Activated T-cell treated with anti-CD3 and anti-CD28 coated beads, Interleukin-2, amount 50 U/mL, for 72 hours (primary cell): ENCODE measurements around the gene LMTK3. TPM values are rescaled to one million over a fixed set of nuclear protein-coding genes. Genes with fewer than 3 reads are reported as not detected.
"Not testable (repeated sequence)": the region's sequence is repeated elsewhere in the genome, so short reads cannot be mapped to it uniquely, and the experiment has no call there.

Experiments
- ATAC-seq, 2 donors: fragments of 150-1000 bp; cut with Tn5 transposase; replicated peaks in 1 of 2; 2 replicates each; pipeline ENCODE4 v1.10.0; 2021; ENCODE audit warnings: moderate library complexity in 2 of 2, mild to moderate bottlenecking in 1 of 2
- DNase-seq, 2 donors: peaks; one replicate each; pipeline ENCODE4 v3.0.0; 2021 to 2022; ENCODE audit warnings: mixed read lengths in 1 of 2
- H3K27ac Mint-ChIP-seq: one replicate; pipeline ENCODE4 v1.8.0; 2022; ENCODE audit warnings: mild to moderate bottlenecking, moderate library complexity, mixed read lengths
- H3K27me3 Mint-ChIP-seq: one replicate; pipeline ENCODE4 v1.8.0; 2022; ENCODE audit warnings: low read depth, mixed read lengths
- H3K36me3 Mint-ChIP-seq, 2 donors: one replicate each; pipeline ENCODE4 v1.8.0; 2022; ENCODE audit warnings: mixed read lengths in 2 of 2, mild to moderate bottlenecking in 1 of 2; ENCODE audit not compliant: insufficient read depth in 2 of 2
- H3K4me1 Mint-ChIP-seq: one replicate; pipeline ENCODE4 v1.8.0; 2022; ENCODE audit warnings: low read depth, mixed read lengths
- H3K4me3 Mint-ChIP-seq, 2 donors: one replicate each; pipeline ENCODE4 v1.8.0; 2022; ENCODE audit warnings: mild to moderate bottlenecking in 2 of 2, mixed read lengths in 2 of 2, moderate library complexity in 2 of 2
- H3K9me3 Mint-ChIP-seq, 2 donors: one replicate each; pipeline ENCODE4 v1.8.0; 2022; ENCODE audit warnings: mixed read lengths in 2 of 2
- total RNA-seq, 2 donors: library from RNA; stranded (reverse); gene quantifications; one replicate each; pipeline ENCODE4 v1.2.3, GENCODE V29; 2022

Gene LMTK3
- total RNA-seq, 2 donors from 2014 or later, result 6.0 to 6.6 TPM

GRCh38 chr19:48548253-48548911, 36.7 kb upstream of the LMTK3 start:
- H3K9me3 Mint-ChIP-seq, result no peaks in the 10 kb centered on the region
- no peak overlapping the region for H3K4me3 Mint-ChIP-seq
- no peak for DNase-seq
- no peak for ATAC-seq
- H3K4me1 Mint-ChIP-seq, result no peaks in the 10 kb centered on the region
- H3K36me3 Mint-ChIP-seq, result no peaks in the 10 kb centered on the region
- H3K27me3 Mint-ChIP-seq, result no peaks in the 10 kb centered on the region
- no peak overlapping the region for H3K27ac Mint-ChIP-seq

- Mint-ChIP-seq H3K4me3 (no peak overlapping the region), H3K4me1 (no peaks in the 10 kb centered on the region), H3K36me3 (no peaks in the 10 kb centered on the region), H3K9me3 (no peaks in the 10 kb centered on the region), H3K27me3 (no peaks in the 10 kb centered on the region), H3K27ac (no peak overlapping the region)
- ATAC-seq (no peak), DNase-seq (no peak)
These were observed 36.1 kb upstream of the LMTK3 start for GRCh38 chr19:48547722-48548121.

GRCh38 chr19:48544856-48545750, 33.5 kb upstream of the LMTK3 start:
- no peaks in the 10 kb centered on the region for H3K4me1 Mint-ChIP-seq
- DNase-seq (no peak), ATAC-seq (no peak)
- no peaks in the 10 kb centered on the region for H3K36me3 Mint-ChIP-seq
- no peaks in the 10 kb centered on the region for H3K9me3 Mint-ChIP-seq
- H3K4me3 Mint-ChIP-seq, result no peak overlapping the region
- H3K27ac Mint-ChIP-seq, result no peak overlapping the region
- H3K27me3 Mint-ChIP-seq, result no peaks in the 10 kb centered on the region

GRCh38 chr19:48543121-48543710, 31.6 kb upstream of the LMTK3 start:
- H3K9me3 Mint-ChIP-seq, result no peaks in the 10 kb centered on the region
- no peaks in the 10 kb centered on the region for H3K4me1 Mint-ChIP-seq
- no peak overlapping the region for H3K4me3 Mint-ChIP-seq
- no peak for DNase-seq
- no peak for ATAC-seq
- H3K36me3 Mint-ChIP-seq, result no peaks in the 10 kb centered on the region
- no peaks in the 10 kb centered on the region for H3K27me3 Mint-ChIP-seq
- no peak overlapping the region for H3K27ac Mint-ChIP-seq

- DNase-seq, result no peak
- no peaks in the 10 kb centered on the region for H3K36me3 Mint-ChIP-seq
- H3K27ac Mint-ChIP-seq, result no peak overlapping the region
- H3K4me1 Mint-ChIP-seq, result no peaks in the 10 kb centered on the region
- H3K4me3 Mint-ChIP-seq, result no peak overlapping the region
- no peaks in the 10 kb centered on the region for H3K9me3 Mint-ChIP-seq
- no peak for ATAC-seq
- no peaks in the 10 kb centered on the region for H3K27me3 Mint-ChIP-seq
These were observed 30.2 kb upstream of the LMTK3 start for GRCh38 chr19:48541813-48542212.

- no peak for ATAC-seq
- Mint-ChIP-seq H3K4me1 (no peaks in the 10 kb centered on the region), H3K36me3 (no peaks in the 10 kb centered on the region), H3K27me3 (no peaks in the 10 kb centered on the region), H3K9me3 (no peaks in the 10 kb centered on the region), H3K4me3 (no peak overlapping the region), H3K27ac (no peak overlapping the region)
- DNase-seq, result no peak
These were observed 28.5 kb upstream of the LMTK3 start for GRCh38 chr19:48540110-48540509.

- Mint-ChIP-seq H3K9me3 (no peaks in the 10 kb centered on the region), H3K27me3 (no peaks in the 10 kb centered on the region), H3K4me1 (no peaks in the 10 kb centered on the region), H3K27ac (no peak overlapping the region), H3K4me3 (no peak overlapping the region), H3K36me3 (no peaks in the 10 kb centered on the region)
- DNase-seq, result no peak
- ATAC-seq, result no peak
These were observed 28.0 kb upstream of the LMTK3 start for GRCh38 chr19:48539503-48540096.

- H3K4me1 Mint-ChIP-seq, DNase-seq, H3K9me3 Mint-ChIP-seq, ATAC-seq, H3K36me3 Mint-ChIP-seq, H3K4me3 Mint-ChIP-seq, H3K27ac Mint-ChIP-seq, H3K27me3 Mint-ChIP-seq: not testable (repeated sequence)
These were observed 26.4 kb upstream of the LMTK3 start for GRCh38 chr19:48538057-48538456.

GRCh38 chr19:48537541-48537940, 25.9 kb upstream of the LMTK3 start:
- Mint-ChIP-seq H3K4me3 (no peak overlapping the region), H3K27ac (no peak overlapping the region), H3K4me1 (no peaks in the 10 kb centered on the region), H3K36me3 (no peaks in the 10 kb centered on the region), H3K9me3 (no peaks in the 10 kb centered on the region), H3K27me3 (no peaks in the 10 kb centered on the region)
- no peak for DNase-seq
- no peak for ATAC-seq

GRCh38 chr19:48533770-48534169, 22.1 kb upstream of the LMTK3 start:
- Mint-ChIP-seq H3K27ac (no peak overlapping the region), H3K36me3 (peaks cover 0 to 2% of the 10 kb centered on the region in 2 donors)
- DNase-seq, result no peak

GRCh38 chr19:48530770-48531169, 19.1 kb upstream of the LMTK3 start:
- no peak overlapping the region for H3K4me3 Mint-ChIP-seq
- DNase-seq (no peak), ATAC-seq (no peak)
- H3K27me3 Mint-ChIP-seq, result no peaks in the 10 kb centered on the region
- H3K4me1 Mint-ChIP-seq, result no peaks in the 10 kb centered on the region
- H3K27ac Mint-ChIP-seq, result no peak overlapping the region
- H3K36me3 Mint-ChIP-seq, result peaks cover 11 to 15% of the 10 kb centered on the region in 2 donors
- H3K9me3 Mint-ChIP-seq, result peaks cover 6 to 18% of the 10 kb centered on the region in 2 donors

More at GRCh38 chr19:48533770-48534169, 22.1 kb upstream of the LMTK3 start:
- peaks cover 0 to 5% of the 10 kb centered on the region in 2 donors for H3K9me3 Mint-ChIP-seq
- ATAC-seq, result no peak
- no peaks in the 10 kb centered on the region for H3K4me1 Mint-ChIP-seq
- no peak overlapping the region for H3K4me3 Mint-ChIP-seq
- no peaks in the 10 kb centered on the region for H3K27me3 Mint-ChIP-seq

- Mint-ChIP-seq H3K27ac (no peak overlapping the region), H3K4me3 (no peak overlapping the region), H3K9me3 (peaks cover 6 to 18% of the 10 kb centered on the region in 2 donors), H3K4me1 (no peaks in the 10 kb centered on the region), H3K27me3 (no peaks in the 10 kb centered on the region), H3K36me3 (peaks cover 11 to 15% of the 10 kb centered on the region in 2 donors)
- ATAC-seq, result no peak
- DNase-seq, result no peak
These were observed 18.6 kb upstream of the LMTK3 start for GRCh38 chr19:48530066-48530720.
